ENCODE results near the gene CCNQ. TPM values are rescaled to one million over a fixed set of nuclear protein-coding genes. Genes with fewer than 3 reads are reported as not detected.

The CCNQ gene
- total and polyA plus RNA-seq, 2 donors (not counting 3 experiments of a cell fraction or from before 2014, with no cell fraction given): 21.3 to 37.0 TPM

- TF ChIP-seq POLR2AphosphoS5 (IDR thresholded peaks at IDR 0.05; ENCODE audit: insufficient read depth, low read depth, low read length): no peak
- TF ChIP-seq GATA2 (IDR thresholded peaks at IDR 0.05; ENCODE audit: insufficient read depth, insufficient read length, low read depth, low read length): no peak
- TF ChIP-seq JUN (IDR thresholded peaks at IDR 0.05; ENCODE audit: borderline replicate concordance, insufficient read depth, insufficient read length, low read depth): no peak
- TF ChIP-seq EZH2 (IDR thresholded peaks at IDR 0.05; ENCODE audit: borderline replicate concordance, low read depth, low read length, severe bottlenecking): no peak
- TF ChIP-seq FOS (IDR thresholded peaks at IDR 0.05; ENCODE audit: borderline replicate concordance, insufficient read depth, low read length): no peak
- TF ChIP-seq MYC (IDR thresholded peaks at IDR 0.05; ENCODE audit: low read depth, low read length): no peak
- no peak for TF ChIP-seq POLR2A (IDR thresholded peaks at IDR 0.05; ENCODE audit: low read depth, low read length)
- TF ChIP-seq, protein P1, sequence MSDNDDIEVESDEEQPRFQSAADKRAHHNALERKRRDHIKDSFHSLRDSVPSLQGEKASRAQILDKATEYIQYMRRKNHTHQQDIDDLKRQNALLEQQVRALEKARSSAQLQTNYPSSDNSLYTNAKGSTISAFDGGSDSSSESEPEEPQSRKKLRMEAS (IDR thresholded peaks at IDR 0.05; ENCODE audit: insufficient read depth, insufficient read length): no peak
- TF ChIP-seq, protein P2, sequence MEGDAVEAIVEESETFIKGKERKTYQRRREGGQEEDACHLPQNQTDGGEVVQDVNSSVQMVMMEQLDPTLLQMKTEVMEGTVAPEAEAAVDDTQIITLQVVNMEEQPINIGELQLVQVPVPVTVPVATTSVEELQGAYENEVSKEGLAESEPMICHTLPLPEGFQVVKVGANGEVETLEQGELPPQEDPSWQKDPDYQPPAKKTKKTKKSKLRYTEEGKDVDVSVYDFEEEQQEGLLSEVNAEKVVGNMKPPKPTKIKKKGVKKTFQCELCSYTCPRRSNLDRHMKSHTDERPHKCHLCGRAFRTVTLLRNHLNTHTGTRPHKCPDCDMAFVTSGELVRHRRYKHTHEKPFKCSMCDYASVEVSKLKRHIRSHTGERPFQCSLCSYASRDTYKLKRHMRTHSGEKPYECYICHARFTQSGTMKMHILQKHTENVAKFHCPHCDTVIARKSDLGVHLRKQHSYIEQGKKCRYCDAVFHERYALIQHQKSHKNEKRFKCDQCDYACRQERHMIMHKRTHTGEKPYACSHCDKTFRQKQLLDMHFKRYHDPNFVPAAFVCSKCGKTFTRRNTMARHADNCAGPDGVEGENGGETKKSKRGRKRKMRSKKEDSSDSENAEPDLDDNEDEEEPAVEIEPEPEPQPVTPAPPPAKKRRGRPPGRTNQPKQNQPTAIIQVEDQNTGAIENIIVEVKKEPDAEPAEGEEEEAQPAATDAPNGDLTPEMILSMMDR (IDR thresholded peaks at IDR 0.05; ENCODE audit: extremely low read depth in 1 of 2, insufficient read depth in 1 of 2, low read depth in 1 of 2, low read length in 2 of 2): no peak
- BruUV-seq (replicated peaks): no TSS peak
- CTCF ChIA-PET: no interaction called here
- H3K4me1 ChIP-seq (ENCODE audit: control insufficient read depth, extremely low read depth, insufficient read depth, low read length): no peaks in the 10 kb centered on the region
- H3K27ac ChIP-seq (ENCODE audit: insufficient read depth, low read depth, low read length): no peak overlapping the region
- no peaks in the 10 kb centered on the region for H3K9me1 ChIP-seq (replicated peaks; ENCODE audit: control insufficient read depth, extremely low read depth, insufficient read depth, low read length)
- POLR2A ChIA-PET: no interaction called here
- dilution Hi-C loops (cut with MboI; ENCODE audit: extremely low pct_ligation_motif_present, low sequenced_read_pairs) (no loop called here), intact Hi-C loops (cut with micrococcal nuclease) (no loop called here)
- no peak overlapping the region for H3K4me3 ChIP-seq (replicated peaks in 1 of 3; ENCODE audit: insufficient read depth in 1 of 3, low read depth in 1 of 3, low read length in 3 of 3)
- no peaks in the 10 kb centered on the region for H3K79me2 ChIP-seq (ENCODE audit: control insufficient read depth, insufficient read depth, low read length)
- H3K36me3 ChIP-seq (ENCODE audit: control insufficient read depth in 2 of 2, extremely low read depth in 1 of 2, insufficient read depth in 2 of 2, low read length in 2 of 2): no peaks in the 10 kb centered on the region
- H2AFZ ChIP-seq (ENCODE audit: low read depth, low read length): no peak overlapping the region
- no peaks in the 10 kb centered on the region for H4K20me1 ChIP-seq (replicated peaks; ENCODE audit: control insufficient read depth, extremely low read depth, insufficient read depth, low read length)
- H3K9ac ChIP-seq (replicated peaks; ENCODE audit: extremely low read depth, insufficient read depth, low read length): no peak overlapping the region
- H3K9me3 ChIP-seq (replicated peaks; ENCODE audit: control insufficient read depth, insufficient read depth, low read length): no peaks in the 10 kb centered on the region
- no peak for FAIRE-seq
- H3K4me2 ChIP-seq (ENCODE audit: insufficient read depth, low read length): no peak overlapping the region
- H3K27me3 ChIP-seq (ENCODE audit: control insufficient read depth in 2 of 2, insufficient read depth in 2 of 2, low read length in 2 of 2): peaks cover 0 to 1% of the 10 kb centered on the region in 2 experiments
- no peak for DNase-seq (ENCODE audit: low read depth, low spot score)
Measured at GRCh38 chrX:153628665-153629064, 29.7 kb upstream of the CCNQ start.
